NCI-H226 (cell line): ENCODE data around the gene TBX5.

ENCODE experiments used
- DNase-seq: peaks from one replicate; pipeline ENCODE4 v3.0.0-alpha.2; 2015

TBX5 gene

DNA sequence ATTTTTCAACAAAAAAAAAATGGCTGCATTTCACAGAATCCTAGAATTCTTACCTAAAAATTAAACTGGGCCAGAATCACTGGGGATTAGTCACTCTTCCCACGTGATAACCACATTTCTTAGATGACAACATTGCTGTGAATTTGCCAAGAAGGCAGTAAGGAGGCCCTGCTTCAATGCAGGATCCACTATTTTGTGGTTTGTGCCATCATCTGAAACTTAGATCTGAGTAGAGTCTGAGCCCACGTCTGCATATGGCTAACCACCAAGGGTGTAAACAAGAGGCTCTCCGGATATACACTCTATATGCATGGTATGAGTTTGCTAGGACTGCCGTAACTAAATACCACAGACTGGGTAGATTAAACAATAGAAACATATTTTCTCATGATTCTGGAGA, 24.4 kb upstream of the TBX5 start:
- no peak for DNase-seq

DNA sequence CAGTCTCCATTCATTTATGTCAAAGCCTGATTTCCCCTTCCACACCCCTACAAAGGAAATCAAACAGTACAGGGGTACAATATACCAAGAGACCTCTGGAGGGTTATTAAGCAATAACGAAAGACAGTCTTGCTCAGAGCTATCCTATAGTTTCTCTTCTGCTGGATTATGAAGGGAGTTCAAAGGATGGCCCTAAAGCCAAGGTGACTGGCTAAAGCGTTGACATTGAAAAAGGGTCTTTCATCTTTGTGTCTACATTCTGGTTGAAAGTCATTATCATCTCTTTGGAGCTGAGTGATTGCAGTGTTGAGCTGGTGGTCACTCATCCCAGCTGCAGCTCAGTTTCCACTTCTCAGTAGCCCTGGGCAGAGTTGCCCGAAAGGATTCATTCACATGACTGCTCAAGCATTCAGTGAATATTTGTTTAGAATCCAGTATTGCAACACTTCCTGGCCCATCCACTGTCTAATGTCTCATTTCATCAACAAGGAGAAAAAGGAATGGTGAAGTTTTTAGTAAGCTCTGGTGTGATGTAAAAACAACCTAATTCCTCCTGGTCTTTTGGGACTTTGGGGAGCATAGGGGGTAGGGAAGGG, 19.2 kb upstream of the TBX5 start:
- no peak for DNase-seq

DNA sequence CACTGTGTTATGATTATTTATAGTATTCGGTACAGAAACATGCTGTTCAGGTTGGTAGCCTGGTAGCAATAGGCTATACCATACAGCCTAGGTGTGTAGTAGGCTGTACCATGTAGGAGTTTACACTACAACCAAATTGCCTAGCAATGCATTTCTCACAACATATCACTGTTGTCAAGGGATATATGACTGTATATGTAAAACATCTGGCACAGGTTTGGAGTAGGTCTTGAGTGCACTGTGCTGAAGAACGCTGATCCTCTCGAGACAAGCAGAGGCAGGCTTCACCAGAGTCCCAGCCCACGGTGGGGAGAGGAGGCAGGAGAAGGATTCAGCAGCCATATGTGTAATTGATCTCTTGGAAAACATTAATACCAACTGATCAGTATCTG, 15.0 kb upstream of the TBX5 start:
- no peak for DNase-seq

DNA sequence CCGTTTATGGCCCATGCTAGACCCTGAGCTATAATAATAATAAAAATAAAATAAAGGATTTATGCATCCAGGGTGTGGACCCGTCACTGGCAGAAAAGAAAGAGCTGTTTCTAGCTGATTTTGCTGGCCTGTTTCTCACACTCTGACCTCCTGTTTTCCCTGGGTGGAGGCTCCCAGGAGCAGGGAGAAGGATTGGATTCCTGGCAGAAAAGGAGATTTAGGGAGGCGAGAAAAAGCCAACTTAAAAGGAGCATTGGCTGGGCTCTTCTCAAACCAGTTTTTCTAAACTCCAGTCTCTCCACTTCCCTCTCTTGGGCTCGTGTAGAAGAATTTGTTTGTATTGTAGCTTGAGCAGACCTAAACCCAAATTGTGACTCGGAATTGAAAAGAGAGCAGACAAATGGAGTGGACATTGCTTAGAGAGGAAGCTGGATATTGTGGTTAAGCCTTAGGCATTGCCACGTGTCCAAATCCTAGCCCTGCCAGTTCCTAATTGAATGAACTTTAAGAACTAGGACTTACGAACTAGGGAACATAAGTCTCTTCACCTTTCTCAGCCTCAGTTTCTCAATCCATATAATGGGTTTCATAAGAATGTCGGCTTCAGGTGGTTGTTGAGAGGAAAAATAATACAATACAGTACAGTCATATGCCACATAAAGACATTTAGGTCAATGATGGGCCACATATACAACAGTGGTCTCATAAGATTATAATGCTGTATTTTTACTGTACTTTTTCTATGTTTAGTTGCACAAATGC, 14.4 kb upstream of the TBX5 start:
- DNase-seq = no peak

DNA sequence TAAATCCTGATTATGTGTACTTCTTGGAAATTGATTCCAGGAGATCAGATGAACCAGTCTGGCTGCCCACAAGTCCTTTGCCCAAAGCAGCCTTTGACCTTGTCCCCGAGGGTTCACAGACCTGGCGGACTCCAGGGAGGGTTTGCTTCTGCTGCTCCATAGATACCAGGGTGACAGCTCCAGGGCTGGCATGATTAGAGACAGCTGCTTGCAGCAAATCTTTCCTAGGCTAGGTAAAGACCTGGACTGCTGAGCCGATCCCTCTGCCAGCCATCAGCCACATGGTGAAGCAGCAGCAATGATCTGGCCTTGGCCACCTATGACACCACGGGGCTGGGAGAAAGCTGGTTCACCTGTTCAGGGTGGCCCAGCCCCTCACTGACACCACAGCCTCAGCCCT, 10.1 kb upstream of the TBX5 start:
- DNase-seq = no peak

DNA sequence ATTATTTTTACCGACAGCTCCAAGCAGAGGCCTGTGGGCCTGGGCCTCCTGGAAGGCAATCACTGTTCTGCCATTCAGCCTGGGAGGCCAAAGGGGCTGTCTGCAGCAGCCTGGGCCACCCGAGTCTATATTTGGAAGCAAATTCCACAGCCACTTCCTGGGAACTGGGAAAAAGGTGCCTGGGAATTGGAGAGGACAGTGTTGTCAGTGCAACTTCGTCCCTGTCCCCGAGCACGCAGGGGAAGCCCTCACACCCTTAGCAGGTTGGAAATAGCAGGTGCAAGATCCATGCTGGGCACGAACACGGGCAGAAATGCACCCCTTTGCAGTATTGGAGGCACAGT, 9.6 kb upstream of the TBX5 start:
- DNase-seq = no peak

DNA sequence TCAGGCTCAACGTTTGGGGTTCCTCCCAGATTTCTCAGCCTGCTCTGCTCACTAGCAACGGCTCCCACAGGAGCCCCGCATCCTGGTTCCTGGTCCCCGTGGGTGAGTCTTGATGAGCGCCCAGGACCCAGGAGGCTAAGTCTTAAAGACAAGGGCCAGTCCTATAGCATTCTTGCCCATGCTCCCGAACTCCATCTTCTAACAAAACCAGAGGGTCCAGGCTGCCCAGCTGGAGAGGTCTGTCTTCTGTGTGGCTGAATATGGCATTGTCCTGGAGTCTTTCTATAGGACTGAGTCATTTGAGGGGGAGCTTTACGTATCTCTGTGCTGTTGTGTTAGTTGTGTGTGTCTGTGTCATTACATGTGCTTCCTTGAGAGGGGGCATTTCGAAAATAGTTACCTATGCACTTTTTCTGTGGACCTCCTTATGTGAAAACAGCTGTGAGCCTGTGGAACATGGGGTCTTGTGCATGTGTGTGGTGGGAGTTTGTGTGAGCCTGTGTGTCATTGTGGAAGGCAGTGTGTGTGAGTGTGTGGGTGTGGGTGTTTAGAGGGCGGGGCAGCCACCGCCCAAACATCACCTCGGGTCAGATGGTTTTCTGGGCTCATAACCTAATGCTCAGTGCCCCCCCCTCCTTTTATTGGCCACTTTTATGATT, 9.1 kb upstream of the TBX5 start:
- no peak for DNase-seq

DNA sequence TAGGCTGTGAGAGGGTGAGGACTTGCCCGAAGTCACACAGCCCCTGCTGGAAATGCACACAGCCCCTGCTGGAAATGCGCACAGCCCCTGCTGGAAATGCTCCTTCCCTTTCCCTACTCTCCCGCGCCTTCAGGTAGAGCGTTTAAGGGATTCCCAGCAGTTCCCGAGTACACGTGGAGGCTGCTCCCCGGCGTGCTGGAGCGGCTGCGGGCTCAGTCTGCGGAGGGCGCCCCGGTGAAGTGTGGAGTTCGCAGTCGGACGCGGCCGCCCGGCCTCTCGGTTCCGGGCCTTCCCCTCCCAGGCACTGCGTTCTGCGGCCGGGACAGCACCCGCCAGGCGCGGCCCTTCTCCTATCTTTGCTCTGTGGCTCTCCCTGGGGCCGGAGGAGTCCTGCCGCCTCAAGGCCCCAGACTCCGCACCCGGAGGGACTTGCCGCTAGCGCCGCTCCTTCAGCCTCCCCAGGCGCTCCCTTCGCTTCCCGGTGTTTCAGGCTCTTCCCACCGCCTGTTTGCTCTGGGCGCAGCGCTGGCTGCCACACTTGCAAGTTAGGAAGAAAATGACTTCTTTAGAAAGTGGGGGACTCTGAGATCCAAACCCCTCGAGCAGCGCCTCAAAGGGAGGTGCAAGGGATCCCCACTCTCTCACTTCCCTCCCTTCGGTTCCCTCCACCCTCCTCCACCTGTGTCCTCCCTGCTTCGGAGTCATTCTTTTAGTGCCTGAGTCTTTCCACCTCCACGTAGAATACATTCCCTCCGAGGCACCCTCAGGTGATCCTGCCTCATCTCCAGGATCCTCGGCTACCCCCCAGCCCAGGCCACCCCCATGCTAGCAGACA, 8.3 kb upstream of the TBX5 start:
- DNase-seq = no peak

DNA sequence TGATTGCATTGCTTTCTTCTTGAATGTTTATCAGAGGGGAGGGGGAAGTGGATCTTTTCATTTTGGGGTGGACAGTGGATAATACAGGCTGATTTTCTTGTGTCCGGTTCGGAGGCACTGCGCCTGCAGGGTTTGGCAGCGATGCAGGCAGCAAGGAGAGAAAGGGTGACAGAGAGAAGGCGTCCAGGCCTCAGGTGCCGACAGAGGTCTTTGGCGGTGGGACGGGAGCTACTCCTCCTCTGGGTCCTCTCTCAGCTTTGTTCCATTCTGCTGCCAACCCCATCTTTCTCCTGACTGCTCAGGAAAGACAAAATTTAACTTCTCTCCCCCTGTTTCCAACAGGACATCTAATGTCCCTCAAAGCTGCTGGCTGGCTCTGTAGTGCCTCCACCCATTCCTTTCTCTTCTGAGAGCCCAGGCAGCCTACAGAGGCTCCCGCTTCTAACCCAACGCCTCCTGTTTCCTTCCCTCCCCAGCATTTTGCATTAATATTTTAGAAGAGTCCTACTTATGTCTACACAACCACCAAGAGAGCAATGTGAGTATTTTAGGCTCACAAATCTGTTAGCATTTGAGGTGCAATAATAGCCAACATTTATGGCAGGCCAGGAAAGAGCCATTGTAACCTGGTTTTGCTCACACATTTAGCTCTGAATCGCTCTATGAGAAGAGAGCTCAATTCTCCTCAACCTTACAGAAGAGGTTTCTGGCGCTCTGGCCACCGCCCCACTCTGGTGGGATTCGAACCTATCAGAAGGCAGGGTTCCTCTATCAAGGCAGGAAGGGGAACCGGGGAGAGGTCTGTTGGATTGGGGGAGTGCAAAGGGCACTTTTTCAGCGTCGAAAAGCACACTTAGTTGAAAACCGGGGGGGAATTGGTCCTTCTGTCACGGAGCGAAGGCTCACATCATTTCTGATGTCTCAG, 7.1 kb upstream of the TBX5 start:
- DNase-seq = no peak

DNA sequence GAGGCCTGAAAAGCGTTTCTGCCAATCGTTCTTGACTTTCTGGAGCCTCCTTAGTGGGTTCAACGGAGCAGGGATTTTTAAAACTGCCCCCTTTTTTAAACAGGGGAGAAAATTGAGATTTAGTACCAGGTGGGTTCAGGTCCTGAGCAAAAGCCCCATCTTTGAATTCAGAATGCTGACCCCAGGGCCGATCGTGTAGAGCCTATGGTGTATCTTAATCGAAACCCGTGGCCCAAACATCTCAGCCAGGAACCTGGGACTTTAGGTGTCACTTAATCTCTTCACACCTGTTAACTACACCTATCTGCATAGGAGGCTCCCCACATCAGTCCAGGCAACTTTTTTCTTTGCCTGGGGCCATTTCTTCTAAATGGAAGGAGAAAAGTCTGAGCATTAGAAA, 6.4 kb upstream of the TBX5 start:
- DNase-seq = no peak

DNA sequence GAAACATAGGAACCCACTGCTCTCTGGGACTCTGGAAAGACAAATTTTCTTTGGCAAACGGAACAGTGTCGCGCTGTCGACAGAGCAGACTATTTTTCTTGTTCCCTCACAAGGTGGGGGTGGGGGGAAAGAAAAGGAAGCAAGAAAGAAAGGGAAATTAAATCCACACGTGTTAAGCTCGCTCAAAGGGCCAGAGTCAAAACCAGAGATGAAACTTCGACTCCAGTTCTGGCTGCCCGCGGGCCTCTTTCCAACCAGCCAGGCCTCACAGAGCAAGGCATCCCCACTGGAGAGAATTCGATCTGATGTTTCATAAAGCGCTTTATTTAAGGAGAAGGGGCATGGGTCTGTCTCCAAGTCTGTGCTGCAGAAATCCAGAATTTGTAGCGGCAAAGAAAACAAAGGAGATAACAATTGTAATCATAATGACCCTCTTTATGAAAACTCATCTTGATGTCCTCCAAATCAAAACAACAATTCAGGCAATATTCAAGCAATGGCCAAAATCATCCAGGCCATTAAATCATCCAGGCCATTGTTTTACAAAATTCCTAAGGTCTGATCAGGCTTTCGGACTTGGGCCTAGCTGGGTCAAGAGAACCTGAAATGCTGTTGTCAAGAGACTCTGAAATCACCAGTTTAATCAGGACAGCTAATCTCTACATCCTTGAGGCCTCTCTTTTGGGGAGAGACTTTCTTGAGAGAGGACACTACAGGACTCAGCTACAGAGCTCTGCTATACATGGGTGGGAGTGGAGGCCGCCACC, 5.3 kb upstream of the TBX5 start:
- DNase-seq = no peak

DNA sequence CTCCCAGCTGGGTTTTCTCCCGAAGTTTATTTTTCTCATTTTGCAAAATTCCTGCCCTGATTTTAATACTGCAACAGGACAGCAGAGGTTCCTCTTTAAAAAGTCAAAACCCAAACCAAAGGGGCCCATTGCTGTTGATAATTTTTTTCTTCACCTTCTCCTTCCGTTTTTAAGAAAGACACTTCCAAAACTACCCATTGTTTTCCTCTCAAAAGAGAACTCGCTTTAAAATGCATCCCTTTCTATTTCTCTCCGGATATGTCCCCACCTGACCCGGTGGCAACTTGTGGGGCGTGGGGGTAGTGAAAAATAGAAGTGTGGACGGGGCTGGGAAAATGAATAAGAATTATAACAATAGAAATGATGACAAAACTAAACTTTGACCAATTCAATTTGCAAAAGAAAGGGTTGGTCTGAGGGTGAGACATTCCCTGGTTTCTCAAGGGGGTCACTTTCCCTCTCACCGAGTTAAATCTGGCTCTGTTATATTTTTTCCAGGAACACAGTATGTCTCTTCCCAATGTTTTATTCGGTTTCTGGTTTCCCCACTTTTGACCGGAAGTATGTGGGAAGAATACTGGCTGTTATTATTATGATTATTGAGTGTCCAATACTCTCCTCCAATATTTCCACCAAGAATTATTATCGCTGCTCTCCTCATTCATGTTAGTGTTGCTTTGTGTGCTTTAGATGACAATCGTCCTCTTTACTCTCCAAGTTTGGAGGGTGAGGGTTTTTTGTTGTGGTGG, 4.1 kb upstream of the TBX5 start:
- no peak for DNase-seq

DNA sequence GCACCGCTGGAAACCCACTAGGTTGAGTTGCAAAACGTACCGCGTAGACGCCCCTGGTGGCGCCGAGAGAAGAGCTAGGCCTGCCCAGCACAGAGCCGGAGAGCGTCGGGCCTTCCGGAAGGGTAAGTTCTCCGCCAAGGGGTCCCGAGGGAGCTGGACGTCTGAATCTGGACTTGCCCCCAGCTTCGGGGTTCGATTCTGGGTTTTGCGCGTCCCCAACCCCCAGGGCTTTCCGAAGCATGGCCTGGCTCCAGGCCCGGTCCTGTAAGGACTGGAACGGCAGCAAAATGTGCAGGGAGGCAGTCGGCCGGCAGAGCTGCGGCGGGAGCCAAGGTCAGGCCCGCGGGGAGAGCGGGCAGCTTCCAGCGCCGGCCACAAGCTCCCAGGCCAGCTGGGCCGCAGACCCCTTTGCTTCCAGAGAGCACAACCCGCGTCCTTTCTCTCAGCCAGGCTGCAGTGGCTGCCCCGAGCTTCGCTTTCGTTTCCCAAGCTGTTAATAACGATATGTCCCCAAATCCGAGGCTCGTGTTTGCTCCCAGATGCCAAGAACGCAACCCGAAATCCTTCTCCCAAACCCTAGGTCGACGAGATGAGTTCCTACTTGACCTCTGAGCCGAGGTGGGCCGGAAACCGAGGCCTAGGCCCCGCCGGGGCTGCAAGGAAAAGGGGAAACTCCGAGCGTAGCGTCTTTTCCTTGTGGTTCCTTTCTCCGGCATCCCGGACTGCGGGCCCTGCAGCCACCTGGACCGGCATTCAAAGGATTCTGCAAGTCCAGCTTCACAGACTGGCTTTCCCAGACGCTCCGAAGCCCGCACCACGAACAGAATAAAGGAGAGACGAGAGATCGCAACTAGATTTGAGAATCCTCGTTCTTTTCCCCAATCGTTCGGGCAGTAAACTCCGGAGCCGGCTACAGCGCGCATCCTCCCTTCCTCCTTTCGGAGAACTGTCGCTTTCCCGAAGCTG, 3.2 kb upstream of the TBX5 start:
- DNase-seq = no peak

DNA sequence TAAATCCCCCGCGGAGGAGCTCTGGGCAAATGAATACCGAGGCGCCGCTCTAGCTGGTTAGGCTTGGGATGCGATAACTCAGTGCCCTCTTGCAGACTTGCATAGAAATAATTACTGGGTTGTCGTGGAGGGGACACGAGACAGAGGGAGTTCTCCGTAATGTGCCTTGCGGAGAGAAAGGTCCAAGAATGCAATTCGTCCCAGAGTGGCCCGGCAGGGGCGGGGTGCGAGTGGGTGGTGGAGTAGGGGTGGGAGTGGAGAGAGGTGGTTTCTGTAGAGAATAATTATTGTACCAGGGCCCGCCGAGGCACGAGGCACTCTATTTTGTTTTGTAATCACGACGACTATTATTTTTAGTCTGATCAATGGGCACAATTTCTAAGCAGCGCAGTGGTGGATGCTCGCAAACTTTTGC, 2.5 kb upstream of the TBX5 start:
- DNase-seq = no peak

DNA sequence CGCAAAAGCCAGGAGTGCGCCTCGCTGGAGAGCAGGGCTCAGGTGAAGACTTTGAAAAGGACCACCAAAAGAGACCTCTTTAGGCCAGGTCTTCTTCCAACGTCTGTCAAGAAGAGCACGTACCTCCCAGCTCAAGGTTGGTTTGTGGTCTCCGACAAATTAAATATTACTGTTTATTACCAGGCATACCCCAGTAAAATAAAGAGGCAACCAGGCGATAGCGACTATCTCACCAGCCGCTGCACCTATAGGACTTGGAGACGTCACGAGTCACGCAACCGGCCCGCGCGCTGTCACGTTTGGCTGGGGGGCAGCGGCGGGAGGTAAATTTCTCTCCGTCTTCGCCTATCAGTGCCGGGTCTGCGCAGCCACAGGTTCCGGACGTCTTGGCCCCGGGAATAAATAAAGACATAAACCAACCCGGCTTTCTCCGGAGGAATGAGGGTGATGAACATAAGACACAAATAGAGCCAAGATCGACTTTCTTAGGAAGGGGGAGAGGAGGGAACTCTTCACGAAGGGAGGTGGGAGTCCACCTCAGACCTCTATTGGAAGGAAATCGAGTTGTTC, 2.0 kb upstream of the TBX5 start:
- no peak for DNase-seq

DNA sequence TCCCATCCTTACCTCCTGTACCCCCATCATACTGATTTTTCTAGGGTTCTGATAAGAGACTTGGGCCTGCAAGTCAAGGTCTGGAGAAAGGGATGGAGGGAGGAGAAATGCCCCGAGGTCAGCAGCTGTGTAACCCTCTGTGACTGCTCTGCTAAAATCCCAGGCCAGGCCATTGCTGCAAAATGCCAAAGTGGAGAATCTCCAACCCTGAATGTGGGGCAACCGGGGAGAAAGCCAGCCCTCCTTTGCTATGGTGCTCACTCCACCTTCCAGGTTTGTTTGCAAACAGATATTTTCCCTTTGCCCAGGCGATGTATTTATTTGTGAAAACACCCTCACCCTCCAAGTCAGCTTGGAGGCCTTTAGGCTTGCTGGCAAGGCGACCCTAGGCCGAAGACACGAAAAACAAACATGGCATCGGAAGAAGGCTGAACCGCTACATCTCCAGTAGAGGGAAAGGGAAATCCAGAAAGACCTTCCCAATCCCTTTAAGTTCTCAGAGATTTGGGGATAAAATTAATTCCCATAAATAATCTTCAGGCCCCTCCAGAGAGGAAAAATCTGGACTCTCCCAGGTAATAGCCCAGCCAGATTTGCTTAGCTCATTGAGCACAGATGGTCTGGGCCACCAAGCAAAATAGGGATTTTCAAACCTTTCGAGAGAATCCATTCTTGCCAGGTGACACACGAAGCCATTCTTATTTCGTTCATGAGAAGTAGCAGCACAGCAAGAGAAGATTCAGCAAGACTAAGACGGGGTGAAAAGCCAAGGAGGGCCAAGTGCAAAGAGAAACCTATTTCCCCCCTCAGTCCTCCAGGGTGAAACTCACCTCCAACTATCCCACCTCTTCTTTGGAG, 1.3 kb upstream of the TBX5 start:
- DNase-seq = no peak

DNA sequence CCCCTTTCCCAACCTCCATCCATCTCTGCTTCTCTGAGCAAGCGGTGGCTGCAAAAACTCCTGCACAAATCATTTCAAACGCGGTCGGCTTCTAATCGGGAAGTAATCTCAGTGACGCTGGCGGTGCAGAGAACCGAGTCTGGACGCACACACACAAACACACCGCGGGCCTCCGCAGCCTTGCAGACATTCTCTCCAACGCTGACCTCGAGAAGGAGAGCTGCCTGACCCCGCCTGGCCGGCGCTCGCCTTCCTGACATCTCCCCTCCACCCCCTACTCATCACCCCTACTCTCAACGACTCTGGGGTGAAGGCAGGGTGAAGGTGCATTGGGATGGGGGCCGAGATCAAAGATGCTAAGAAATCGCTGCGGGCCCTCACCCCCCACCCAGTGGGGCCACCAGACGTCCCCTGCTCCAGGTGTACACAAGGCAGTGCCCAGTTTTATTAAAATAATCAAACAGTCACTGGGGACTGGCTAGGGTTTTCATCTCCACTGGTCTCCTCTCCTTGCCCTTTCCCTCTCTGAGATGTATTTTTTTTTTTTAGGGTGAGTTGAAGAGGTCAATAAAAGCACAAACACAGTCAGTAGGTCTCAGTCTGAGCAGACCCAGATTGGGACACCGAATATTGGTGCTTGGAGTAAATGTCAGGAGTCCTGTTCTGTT, 506 bp upstream of the TBX5 start:
- no peak for DNase-seq
